Right cardiac atrium (tissue), 5 donors: ENCODE measurements around the gene CPNE4. TPM values are rescaled to one million over a fixed set of nuclear protein-coding genes. Genes with fewer than 3 reads are reported as not detected.
A peak's percentile ranks its signal among the peaks of the same experiment; 100 is the strongest.

Source experiments
- ATAC-seq, 2 donors: fragments of 200-7000 bp; cut with Tn5 transposase; one replicate each; pipeline versions ENCODE4 v1.8.0 to v1.9.1; 2020; ENCODE audit warnings: moderate library complexity in 2 of 2, mild to moderate bottlenecking in 1 of 2
- DNase-seq, 3 donors: peaks; one replicate each; pipeline ENCODE4 v3.0.0-alpha.2; 2020
- H3K27ac ChIP-seq: one replicate; pipeline ENCODE4 v1.5.1; 2013; ENCODE audit warnings: mild to moderate bottlenecking, low read length, control low read depth, moderate library complexity
- H3K27me3 ChIP-seq: one replicate; pipeline ENCODE4 v1.6.1; 2013; ENCODE audit not compliant: control insufficient read depth, insufficient read depth
- H3K4me1 ChIP-seq: one replicate; pipeline ENCODE4 v1.6.1; 2013; ENCODE audit warnings: low read length; ENCODE audit not compliant: control insufficient read depth, insufficient read depth
- H3K4me3 ChIP-seq: one replicate; pipeline ENCODE4 v1.5.1; 2013; ENCODE audit warnings: low read length, control low read depth
- H3K9me3 ChIP-seq: one replicate; pipeline ENCODE4 v1.6.1; 2013; ENCODE audit warnings: low read length; ENCODE audit not compliant: control insufficient read depth
- WGBS: extraction: QIAGEN DNeasy Blood & Tissue Kit; methylation state at CpG from one replicate; pipeline ENCODE4 v1.1.7; 2013; 5-methylcytosine and 5-hydroxymethylcytosine counted together
- intact Hi-C, 4 donors: fragments of 100-400 bp; cut with DNase I; formaldehyde crosslinking; loops; one replicate each; pipeline versions ENCODE4 v1.11.0 to v1.14.0; 2022 to 2023
- long read RNA-seq, 4 donors: library from polyadenylated mRNA; unstranded; transcript quantifications; one replicate each; pipeline ENCODE4 v2.0.0, GENCODE V29; 2020 to 2021
- polyA plus RNA-seq: library from polyadenylated mRNA; stranded (reverse); fragments of 200-250 nt; gene quantifications from one replicate; pipeline ENCODE4 v1.2.3, GENCODE V29; 2013
- total RNA-seq, 4 donors: library from RNA; stranded (reverse); fragmentation: NEBNext Ultra II Directional; extraction: Animal tissue kit (Norgen Biotek cat#: 25700); gene quantifications; one replicate each; pipeline ENCODE4 v1.2.1, GENCODE V29; 2021
- donor health status: healthy with polysubstance abuse.
- donor health status: DM: no; HTN: yes; CAD: no.
- donor health status: DM: no; HTN: no; CAD: no.
- donor health status: DM: no; HTN: yes; CAD: no; lungs with severe emphysema.
- donor health status: DM: yes; HTN: yes; CAD: no.

CPNE4 gene
- total RNA-seq = 1 to 10 TPM in 3 of 4 donors, under 1 TPM in 1; 0.79 to 9.6 (median 2.3) TPM
- polyA plus RNA-seq = 1.0 TPM
- long read RNA-seq, donor 1, partial matches to known transcripts = 1 of 4 reads
- long read RNA-seq, donor 1, other reads (novel, unspliced or antisense) = 2 of 4 reads
- long read RNA-seq, donor 2, partial matches to known transcripts = 0 of 1 reads
- long read RNA-seq, donor 2, other reads (novel, unspliced or antisense) = 1 of 1 reads
- long read RNA-seq, donor 3, partial matches to known transcripts = 4 of 7 reads
- long read RNA-seq, donor 3, other reads (novel, unspliced or antisense) = 2 of 7 reads
- long read RNA-seq, donor 4, partial matches to known transcripts = 0 of 6 reads
- long read RNA-seq, donor 4, other reads (novel, unspliced or antisense) = 6 of 6 reads

DNA sequence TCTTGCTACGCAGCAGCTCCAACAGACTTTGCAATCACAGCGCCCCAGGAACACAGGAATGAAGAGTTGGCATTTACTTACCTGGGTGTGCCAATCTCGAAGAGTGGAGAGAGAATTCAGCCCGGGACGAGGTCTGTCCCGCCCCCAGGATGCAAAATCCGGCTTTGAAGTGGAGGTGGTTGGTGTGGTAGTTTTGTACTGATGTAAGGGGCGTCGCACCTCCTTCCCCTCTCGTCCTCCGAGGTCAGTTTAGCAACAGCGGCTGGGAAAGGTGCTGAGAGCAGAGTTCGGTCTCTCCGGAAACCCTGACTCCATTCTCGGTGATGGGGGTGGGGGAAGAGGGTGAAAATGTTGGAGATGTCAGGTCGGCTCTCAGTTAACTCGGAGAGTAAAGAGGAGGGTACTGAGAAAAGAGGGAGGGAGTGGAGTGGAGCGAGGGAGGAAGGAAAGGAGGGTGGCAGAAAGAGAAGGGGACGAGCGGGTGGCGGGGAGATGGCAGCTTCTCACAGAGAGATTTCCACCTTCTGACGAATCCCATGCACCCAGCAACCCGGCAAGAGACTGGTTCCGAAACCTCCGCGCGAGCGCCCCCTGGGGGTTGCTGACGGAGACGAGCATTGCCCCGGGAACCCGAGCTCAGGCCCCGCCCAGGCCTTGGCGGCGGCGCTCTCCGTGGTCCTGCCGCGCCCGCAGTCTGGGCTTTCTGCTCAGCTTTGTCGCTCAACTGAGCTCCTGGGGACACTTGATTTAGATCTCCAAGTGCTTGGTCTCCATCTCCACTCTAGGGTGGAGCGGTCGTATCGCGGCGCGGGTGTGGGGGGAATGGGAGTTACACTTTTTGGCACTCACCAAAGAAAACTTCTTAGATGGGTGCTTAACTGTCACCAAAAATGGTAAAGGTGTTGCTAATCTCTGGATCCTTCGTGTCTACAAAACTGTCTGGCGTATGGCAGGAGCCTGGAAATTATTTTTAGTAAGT, at the start of gene CPNE4:
CPNE4 (minus strand) TSS at position 529 of the 979 bp plus-strand sequence.
- intact Hi-C loops = loop anchor here in 3 of 4 donors (5.0 to 10.0 kb wide), 3 partner anchors 148 to 980 kb away; no protein-coding TSS in a partner anchor
- Histone ChIP-seq H3K27ac (no peak within 1 kb of the TSS), H3K9me3 (no peaks in the 10 kb centered on the region), H3K27me3 (peaks cover 2% of the 10 kb centered on the region), H3K4me3 (peak within 1 kb of the TSS; percentile 21), H3K4me1 (no peaks in the 10 kb centered on the region)
- DNase-seq (peak; percentile 75 to 93 (median 87)), ATAC-seq (peak; percentile 92 to 97)
- 5% methylated on average over 49 of the region's 49 CpGs for WGBS

DNA sequence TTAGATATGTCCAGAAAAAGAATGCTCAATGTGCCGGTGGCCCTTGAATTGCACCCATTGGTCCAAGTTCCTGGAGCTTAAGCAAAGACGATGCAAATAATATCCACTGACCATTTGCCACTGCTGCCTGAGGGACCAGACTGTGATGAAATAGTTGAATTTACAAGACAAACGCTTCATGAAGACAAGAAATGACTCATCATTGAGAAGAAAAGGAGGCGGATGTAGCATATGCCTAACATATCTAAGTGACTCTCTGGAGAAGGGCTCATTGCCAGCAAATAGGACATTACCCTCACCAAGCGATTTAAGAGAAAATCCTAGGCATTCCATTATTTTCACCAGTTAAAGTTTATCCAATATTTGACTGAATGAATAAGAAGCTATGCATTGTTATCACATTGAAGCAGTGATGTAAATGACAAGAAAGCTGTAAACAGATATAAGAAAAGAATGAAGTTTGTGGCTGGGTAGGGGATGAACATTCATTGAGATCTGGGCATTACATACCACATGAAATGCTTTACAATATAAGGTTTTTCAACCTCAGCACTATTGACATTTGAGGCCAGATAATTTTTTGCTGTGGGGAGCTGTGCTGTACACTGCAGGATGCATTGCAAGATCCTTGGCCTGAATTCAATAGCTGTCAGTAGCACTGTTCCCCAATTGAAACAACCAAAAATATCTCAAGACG, 48.9 kb upstream of the CPNE4 start:
- H3K4me3 ChIP-seq = no peak overlapping the region
- no peak overlapping the region for H3K27ac ChIP-seq
- no peak for DNase-seq
- H3K27me3 ChIP-seq = no peaks in the 10 kb centered on the region
- WGBS = 39% methylated on average over 6 of the region's 6 CpGs
- intact Hi-C loops = no loop called here
- H3K4me1 ChIP-seq = peaks cover 3% of the 10 kb centered on the region
- H3K9me3 ChIP-seq = no peaks in the 10 kb centered on the region
- ATAC-seq = no peak

DNA sequence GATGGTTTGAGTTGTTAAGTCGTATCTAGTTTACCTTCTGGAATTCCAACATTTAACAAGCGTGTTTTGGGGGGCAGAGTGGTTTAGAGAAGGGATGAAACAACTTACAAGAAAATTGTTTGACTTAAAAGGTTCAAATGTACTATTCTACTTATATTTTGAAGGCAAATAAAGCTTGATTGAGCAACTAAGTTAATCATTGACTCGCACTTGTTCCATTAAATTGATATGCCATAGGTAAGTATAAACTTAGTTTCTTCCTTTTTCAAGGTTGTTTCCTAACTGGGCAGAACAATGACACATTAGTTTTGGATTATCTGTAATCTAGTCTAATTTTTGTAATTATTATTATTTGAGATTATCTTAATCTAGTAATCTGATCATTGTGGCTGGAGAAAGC, 48.3 kb upstream of the CPNE4 start:
- no peak overlapping the region for H3K4me3 ChIP-seq
- no peak for ATAC-seq
- peaks cover 3% of the 10 kb centered on the region for H3K4me1 ChIP-seq
- no peak for DNase-seq
- no peaks in the 10 kb centered on the region for H3K9me3 ChIP-seq
- intact Hi-C loops = no loop called here
- H3K27me3 ChIP-seq = no peaks in the 10 kb centered on the region
- 87% methylated on average over 3 of the region's 3 CpGs for WGBS
- H3K27ac ChIP-seq = no peak overlapping the region

DNA sequence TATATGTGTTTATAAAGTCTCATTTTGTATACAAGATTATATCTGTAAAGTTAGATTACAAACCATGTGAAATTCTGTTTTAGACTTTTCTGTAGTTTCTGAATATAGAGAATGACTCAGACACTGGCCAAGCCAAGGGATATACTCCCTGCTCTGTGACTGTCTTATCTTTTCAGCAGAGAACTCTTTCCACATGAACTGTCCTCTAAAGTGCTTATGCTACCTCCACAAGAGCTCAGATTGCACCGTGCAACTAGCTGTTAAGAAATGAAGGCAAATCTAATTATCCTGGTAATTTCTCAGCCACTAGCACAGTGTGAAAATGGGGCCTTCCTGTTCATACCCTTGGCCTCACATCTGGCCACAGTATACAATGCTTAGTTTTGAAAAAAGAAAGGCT, 44.3 kb upstream of the CPNE4 start:
- WGBS = 18% methylated on average over 1 of the region's 1 CpG
- intact Hi-C loops = no loop called here
- ATAC-seq (peak; percentile 65 to 77), DNase-seq (no peak)
- Histone ChIP-seq H3K9me3 (no peaks in the 10 kb centered on the region), H3K4me1 (peaks cover 3% of the 10 kb centered on the region), H3K27ac (no peak overlapping the region), H3K4me3 (no peak overlapping the region), H3K27me3 (no peaks in the 10 kb centered on the region)

DNA sequence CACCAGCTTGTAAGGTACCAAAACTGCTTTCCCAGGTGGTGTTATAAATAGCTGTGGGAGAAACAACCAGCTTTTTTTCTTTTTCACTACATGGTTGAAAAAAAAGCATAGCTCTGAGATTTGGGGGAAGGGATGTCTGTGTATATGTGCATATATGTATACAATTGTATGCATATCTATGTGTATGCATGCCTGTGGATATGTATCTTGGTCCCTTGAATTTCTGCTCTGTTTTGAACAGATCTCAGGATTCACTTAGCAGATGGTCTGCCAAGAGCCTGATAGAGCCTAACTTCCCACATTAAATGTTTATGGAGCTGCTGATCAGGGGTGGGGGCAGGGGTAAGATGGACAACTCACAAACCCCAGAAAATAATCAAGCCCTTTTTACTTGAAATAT, 39.0 kb upstream of the CPNE4 start:
- no peak overlapping the region for H3K27ac ChIP-seq
- no peaks in the 10 kb centered on the region for H3K4me1 ChIP-seq
- DNase-seq (no peak), ATAC-seq (no peak)
- H3K9me3 ChIP-seq = no peaks in the 10 kb centered on the region
- no peaks in the 10 kb centered on the region for H3K27me3 ChIP-seq
- intact Hi-C loops = no loop called here
- no peak overlapping the region for H3K4me3 ChIP-seq

DNA sequence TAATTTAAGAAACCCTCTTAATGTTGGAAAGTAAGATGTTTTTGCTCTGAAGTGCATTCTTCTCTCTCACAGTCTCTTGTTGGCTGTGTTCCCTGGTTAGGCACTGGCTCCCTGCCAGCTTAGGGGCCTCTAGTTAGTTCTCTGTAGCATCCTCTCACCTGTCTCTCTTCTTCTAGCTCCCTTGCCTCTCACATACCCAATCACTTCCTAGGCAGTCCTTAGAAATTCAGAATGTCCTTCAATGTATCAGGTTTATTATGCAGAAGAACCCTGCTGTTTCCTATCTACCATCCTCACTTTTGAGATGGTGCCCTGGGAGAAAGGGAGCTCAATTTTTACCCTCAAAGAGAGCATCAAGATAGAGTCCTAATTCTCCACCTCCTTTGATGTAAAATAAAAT, 36.2 kb upstream of the CPNE4 start:
- peak in 2 of 3 donors; percentile 10 to 36 for DNase-seq
- Histone ChIP-seq H3K9me3 (no peaks in the 10 kb centered on the region), H3K4me1 (no peaks in the 10 kb centered on the region), H3K27ac (no peak overlapping the region), H3K27me3 (no peaks in the 10 kb centered on the region), H3K4me3 (no peak overlapping the region)
- intact Hi-C loops = no loop called here
- ATAC-seq = no peak

DNA sequence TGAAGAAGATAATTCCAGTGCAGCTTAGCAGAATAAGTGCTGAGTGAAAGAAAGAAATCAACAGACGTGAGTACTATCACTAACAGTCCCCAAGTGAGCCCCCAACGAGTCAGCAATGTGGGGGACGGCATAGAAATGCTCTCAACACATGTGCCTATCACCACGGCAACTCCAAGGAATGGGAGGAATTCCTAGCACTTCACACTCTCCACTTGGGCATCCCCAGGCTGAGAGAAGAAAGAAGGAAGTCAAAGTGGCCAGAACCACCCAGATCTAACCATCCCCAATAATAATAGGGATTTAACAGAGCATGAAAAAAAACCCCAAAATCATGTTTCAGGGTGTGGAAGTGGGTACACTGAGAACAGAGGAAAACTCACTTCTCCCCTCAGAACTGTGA, 29.3 kb upstream of the CPNE4 start:
- 13% methylated on average over 4 of the region's 4 CpGs for WGBS
- intact Hi-C loops = no loop called here
- H3K4me1 ChIP-seq = no peaks in the 10 kb centered on the region

DNA sequence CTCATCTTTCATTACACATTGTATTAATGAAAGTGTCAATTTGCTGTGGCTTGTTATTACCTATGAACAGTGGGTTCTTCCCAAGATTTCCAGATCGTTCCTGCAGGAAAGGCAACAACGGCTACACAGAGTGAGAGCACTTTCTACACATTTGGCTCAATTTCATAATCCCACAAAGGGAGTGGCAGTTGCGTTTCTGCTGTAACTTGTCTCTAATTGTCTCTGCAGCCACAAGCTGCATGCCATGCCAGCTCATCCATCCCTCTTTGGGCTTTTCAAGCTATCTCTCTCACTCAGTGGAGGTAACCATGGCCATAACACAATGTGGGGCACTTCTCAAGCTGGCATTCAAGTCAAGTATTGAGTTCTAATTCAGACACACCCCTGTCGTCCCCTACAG, 27.7 kb upstream of the CPNE4 start:
- no peak overlapping the region for H3K27ac ChIP-seq
- intact Hi-C loops = no loop called here
- no peak overlapping the region for H3K4me3 ChIP-seq
- no peaks in the 10 kb centered on the region for H3K4me1 ChIP-seq
- no peak for DNase-seq
- WGBS = 87% methylated on average over 4 of the region's 4 CpGs
- no peaks in the 10 kb centered on the region for H3K27me3 ChIP-seq
- H3K9me3 ChIP-seq = no peaks in the 10 kb centered on the region
- ATAC-seq = no peak

More for the DNA sequence above, 29.3 kb upstream of the CPNE4 start:
- no peak for ATAC-seq
- no peak overlapping the region for H3K27ac ChIP-seq
- H3K9me3 ChIP-seq = no peaks in the 10 kb centered on the region
- no peak overlapping the region for H3K4me3 ChIP-seq
- DNase-seq = no peak
- no peaks in the 10 kb centered on the region for H3K27me3 ChIP-seq

DNA sequence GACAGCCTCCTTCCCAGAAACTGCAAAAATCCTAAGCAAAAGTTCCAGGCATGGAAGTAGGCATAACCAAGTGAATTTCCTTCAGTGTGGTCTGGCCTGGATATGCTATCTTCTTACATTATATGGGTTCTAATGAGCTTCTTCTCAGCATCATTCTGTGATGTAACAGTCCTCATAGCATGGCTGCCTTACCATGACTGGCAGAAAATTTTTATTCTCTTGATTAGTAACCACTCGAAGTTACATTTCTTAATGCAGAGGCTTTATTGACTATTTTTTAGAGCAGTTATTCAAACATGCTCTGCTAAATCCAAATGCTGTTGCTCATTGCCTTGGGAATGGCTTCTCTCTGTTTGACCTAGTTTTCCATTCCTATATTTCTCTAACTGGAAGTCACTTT, 21.1 kb upstream of the CPNE4 start:
- Histone ChIP-seq H3K27me3 (peaks cover 4% of the 10 kb centered on the region), H3K27ac (no peak overlapping the region), H3K4me1 (no peaks in the 10 kb centered on the region), H3K4me3 (no peak overlapping the region), H3K9me3 (no peaks in the 10 kb centered on the region)
- intact Hi-C loops = loop anchor here in 1 of 4 donors (10.0 kb wide), 1 partner anchor 59 kb away; no protein-coding TSS in a partner anchor
- DNase-seq (no peak), ATAC-seq (no peak)
- WGBS = 78% methylated on average over 1 of the region's 1 CpG

DNA sequence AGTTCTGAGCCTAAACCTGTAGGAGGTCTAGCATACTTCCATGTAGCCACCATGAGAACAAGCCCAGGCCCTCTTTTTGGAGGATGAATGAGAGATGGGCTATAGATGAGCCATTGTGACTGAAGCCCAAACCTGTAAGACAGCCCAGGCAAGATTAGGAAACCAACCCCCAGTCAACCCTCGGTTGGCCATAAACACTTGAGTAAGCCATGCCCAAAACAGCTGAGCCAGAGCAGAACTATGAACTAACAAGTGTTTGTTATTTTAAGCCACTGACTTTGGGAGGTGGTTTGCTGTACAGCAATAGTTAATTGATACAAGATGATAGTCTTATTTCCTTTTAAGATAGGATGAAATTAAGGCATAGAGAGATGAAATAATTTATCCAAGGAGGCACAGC, 12.4 kb upstream of the CPNE4 start:
- no peak for ATAC-seq
- no peak for DNase-seq
- intact Hi-C loops = no loop called here
- Histone ChIP-seq H3K27ac (no peak overlapping the region), H3K4me3 (no peak overlapping the region), H3K9me3 (no peaks in the 10 kb centered on the region), H3K4me1 (no peaks in the 10 kb centered on the region), H3K27me3 (no peaks in the 10 kb centered on the region)
- 70% methylated on average over 1 of the region's 1 CpG for WGBS
